Esophagus (tissue), 2 donors: ENCODE data around the gene TTYH3. TPM values are rescaled to one million over a fixed set of nuclear protein-coding genes. Genes with fewer than 3 reads are reported as not detected.

Experiments used
- H3K27ac ChIP-seq, 2 donors: one replicate each; pipeline ENCODE4 v1.5.1; 2013; ENCODE audit warnings: low read depth in 2 of 2, mild to moderate bottlenecking in 2 of 2, inconsistent platforms in 1 of 2, low read length in 1 of 2, moderate library complexity in 1 of 2
- H3K27me3 ChIP-seq, 2 donors: one replicate each; pipeline ENCODE4 v1.6.1; 2013; ENCODE audit warnings: low read length in 2 of 2, control low read depth in 1 of 2, mild to moderate bottlenecking in 1 of 2; ENCODE audit not compliant: insufficient read depth in 2 of 2, control insufficient read depth in 1 of 2
- H3K36me3 ChIP-seq, 2 donors: one replicate each; pipeline ENCODE4 v1.6.1; 2013; ENCODE audit warnings: low read length in 1 of 2; ENCODE audit not compliant: control insufficient read depth in 2 of 2, insufficient read depth in 2 of 2
- H3K4me1 ChIP-seq, 2 donors: one replicate each; pipeline ENCODE4 v1.6.1; 2013; ENCODE audit warnings: low read length in 1 of 2; ENCODE audit not compliant: control insufficient read depth in 2 of 2, insufficient read depth in 2 of 2
- H3K4me3 ChIP-seq, 2 donors: one replicate each; pipeline ENCODE4 v1.5.1; 2013; ENCODE audit warnings: low read length in 2 of 2, mild to moderate bottlenecking in 2 of 2, low read depth in 1 of 2, moderate library complexity in 1 of 2
- H3K9me3 ChIP-seq, 2 donors: one replicate each; pipeline ENCODE4 v1.6.1; 2013; ENCODE audit warnings: mild to moderate bottlenecking in 2 of 2, low read depth in 1 of 2, low read length in 1 of 2, moderate library complexity in 1 of 2; ENCODE audit not compliant: control insufficient read depth in 2 of 2, insufficient read depth in 1 of 2
- WGBS, 2 donors: extraction: QIAGEN DNeasy Blood & Tissue Kit; methylation state at CpG; one replicate each; pipeline ENCODE4 v1.1.7; 2013; 5-methylcytosine and 5-hydroxymethylcytosine counted together
- polyA plus RNA-seq, 2 donors: library from polyadenylated mRNA; stranded (reverse); fragments of 200-250 nt; gene quantifications; one replicate each; pipeline ENCODE4 v1.2.3, GENCODE V29; 2013
- donor health status: healthy with polysubstance abuse.
- donor health status: Bipolar disorder and iron deficiency.

Gene TTYH3
- polyA plus RNA-seq, 2 donors: 3.5 to 3.8 TPM

GRCh38 chr7:2657208-2657607, 25.4 kb downstream of the TTYH3 start:
- peaks cover 0 to 11% of the 10 kb centered on the region in 2 donors for H3K36me3 ChIP-seq
- peaks cover 3 to 9% of the 10 kb centered on the region in 2 donors for H3K4me1 ChIP-seq
- no peak overlapping the region for H3K27ac ChIP-seq
- H3K27me3 ChIP-seq: no peaks in the 10 kb centered on the region
- H3K9me3 ChIP-seq: no peaks in the 10 kb centered on the region
- 77 to 94% methylated on average over 2 of the region's 2 CpGs for WGBS, 2 donors
- H3K4me3 ChIP-seq: no peak overlapping the region

- Histone ChIP-seq H3K9me3 (no peaks in the 10 kb centered on the region), H3K36me3 (peaks cover 0 to 11% of the 10 kb centered on the region in 2 donors), H3K4me3 (no peak overlapping the region), H3K27me3 (no peaks in the 10 kb centered on the region), H3K27ac (no peak overlapping the region), H3K4me1 (peaks cover 3 to 9% of the 10 kb centered on the region in 2 donors)
- WGBS, 2 donors: 95 to 96% methylated on average over 33 of the region's 33 CpGs
These were observed 26.3 kb downstream of the TTYH3 start for GRCh38 chr7:2657920-2658671.

- Histone ChIP-seq H3K36me3 (peaks cover 0 to 11% of the 10 kb centered on the region in 2 donors), H3K4me3 (no peak overlapping the region), H3K27me3 (no peaks in the 10 kb centered on the region), H3K9me3 (no peaks in the 10 kb centered on the region), H3K4me1 (peaks cover 3 to 9% of the 10 kb centered on the region in 2 donors), H3K27ac (no peak overlapping the region)
- 94% methylated on average over 15 of the region's 15 CpGs for WGBS, 2 donors
These were observed 27.2 kb downstream of the TTYH3 start for GRCh38 chr7:2658941-2659340.

GRCh38 chr7:2659556-2660358, 28.0 kb downstream of the TTYH3 start:
- WGBS, 2 donors: 89 to 91% methylated on average over 34 to 36 of the region's 36 CpGs
- H3K36me3 ChIP-seq: peaks cover 0 to 11% of the 10 kb centered on the region in 2 donors

GRCh38 chr7:2660359-2661095, 28.7 kb downstream of the TTYH3 start:
- Histone ChIP-seq H3K4me1 (peaks cover 3 to 9% of the 10 kb centered on the region in 2 donors), H3K36me3 (peaks cover 0 to 11% of the 10 kb centered on the region in 2 donors), H3K27me3 (no peaks in the 10 kb centered on the region), H3K27ac (no peak overlapping the region), H3K9me3 (no peaks in the 10 kb centered on the region), H3K4me3 (no peak overlapping the region)
- 77% methylated on average over 36 of the region's 36 CpGs for WGBS, 2 donors

More at GRCh38 chr7:2659556-2660358, 28.0 kb downstream of the TTYH3 start:
- peaks cover 3 to 9% of the 10 kb centered on the region in 2 donors for H3K4me1 ChIP-seq
- no peak overlapping the region for H3K27ac ChIP-seq
- H3K27me3 ChIP-seq: no peaks in the 10 kb centered on the region
- H3K4me3 ChIP-seq: no peak overlapping the region
- no peaks in the 10 kb centered on the region for H3K9me3 ChIP-seq

GRCh38 chr7:2661096-2661449, 29.3 kb downstream of the TTYH3 start:
- H3K27ac ChIP-seq: no peak overlapping the region
- H3K27me3 ChIP-seq: no peaks in the 10 kb centered on the region
- peaks cover 0 to 11% of the 10 kb centered on the region in 2 donors for H3K36me3 ChIP-seq
- H3K4me1 ChIP-seq: peaks cover 3 to 9% of the 10 kb centered on the region in 2 donors
- no peaks in the 10 kb centered on the region for H3K9me3 ChIP-seq
- 78 to 86% methylated on average over 10 of the region's 10 CpGs for WGBS, 2 donors
- no peak overlapping the region for H3K4me3 ChIP-seq

- Histone ChIP-seq H3K27me3 (no peaks in the 10 kb centered on the region), H3K27ac (no peak overlapping the region), H3K9me3 (peaks cover 0 to 3% of the 10 kb centered on the region in 2 donors), H3K4me3 (no peak overlapping the region), H3K4me1 (peaks cover 3 to 9% of the 10 kb centered on the region in 2 donors), H3K36me3 (peaks cover 0 to 11% of the 10 kb centered on the region in 2 donors)
- WGBS, 2 donors: 65 to 71% methylated on average over 43 of the region's 43 CpGs
These were observed 30.0 kb downstream of the TTYH3 start for GRCh38 chr7:2661602-2662272.

- peaks cover 0 to 6% of the 10 kb centered on the region in 2 donors for H3K9me3 ChIP-seq
- no peak overlapping the region for H3K27ac ChIP-seq
- no peak overlapping the region for H3K4me3 ChIP-seq
- H3K36me3 ChIP-seq: peaks cover 0 to 11% of the 10 kb centered on the region in 2 donors
- WGBS, 2 donors: 64 to 69% methylated on average over 33 of the region's 33 CpGs
- no peaks in the 10 kb centered on the region for H3K27me3 ChIP-seq
- peaks cover 3 to 9% of the 10 kb centered on the region in 2 donors for H3K4me1 ChIP-seq
These were observed 30.7 kb downstream of the TTYH3 start for GRCh38 chr7:2662273-2663120.
